Measurements from ENCODE around the gene RAP1GAP2. TPM values are rescaled to one million over a fixed set of nuclear protein-coding genes. Genes with fewer than 3 reads are reported as not detected.

Gene RAP1GAP2
- total RNA-seq, 1 experiment from 2014 or later = 72.8 TPM

DNA sequence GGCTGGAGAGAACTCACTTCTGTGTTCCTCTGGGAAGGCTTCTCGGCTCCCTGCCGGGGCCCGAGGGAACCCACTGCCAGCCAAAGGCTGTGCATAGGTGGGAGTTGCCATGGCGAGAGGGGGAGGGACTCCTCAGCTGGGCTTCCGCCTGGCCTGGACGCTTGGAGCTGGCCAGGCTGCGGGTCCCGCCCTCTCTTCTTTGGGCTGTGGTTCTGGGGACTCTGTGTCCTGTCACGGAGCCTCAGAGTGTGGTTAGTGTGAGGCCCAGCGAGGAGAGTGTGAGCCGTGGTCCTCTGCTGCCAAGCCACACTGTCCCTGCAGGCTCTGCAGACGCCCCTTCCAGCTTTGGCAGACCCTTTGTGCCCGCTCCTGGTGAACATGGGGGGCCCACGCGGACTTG, 144.1 kb downstream of the RAP1GAP2 start (continued):
- TF ChIP-seq ZNF121 (CRISPR knock-in tag; IDR thresholded peaks at IDR 0.05) (no peak), ZNF219 (CRISPR knock-in tag; IDR thresholded peaks at IDR 0.05; ENCODE audit: borderline replicate concordance) (no peak), CBFB (CRISPR knock-in tag; IDR thresholded peaks at IDR 0.05; ENCODE audit: low read depth) (no peak), ZNF263 (CRISPR knock-in tag; IDR thresholded peaks at IDR 0.05; ENCODE audit: low read depth) (no peak), SMAD3 (CRISPR knock-in tag; IDR thresholded peaks at IDR 0.05; ENCODE audit: borderline replicate concordance) (no peak), ZNF232 (CRISPR knock-in tag; IDR thresholded peaks at IDR 0.05) (no peak), GABPB1 (CRISPR knock-in tag; IDR thresholded peaks at IDR 0.05) (no peak)
- TF ChIP-seq, protein P1, sequence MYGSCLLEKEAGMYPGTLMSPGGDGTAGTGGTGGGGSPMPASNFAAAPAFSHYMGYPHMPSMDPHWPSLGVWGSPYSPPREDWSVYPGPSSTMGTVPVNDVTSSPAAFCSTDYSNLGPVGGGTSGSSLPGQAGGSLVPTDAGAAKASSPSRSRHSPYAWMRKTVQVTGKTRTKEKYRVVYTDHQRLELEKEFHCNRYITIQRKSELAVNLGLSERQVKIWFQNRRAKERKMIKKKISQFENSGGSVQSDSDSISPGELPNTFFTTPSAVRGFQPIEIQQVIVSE (CRISPR knock-in tag; IDR thresholded peaks at IDR 0.05; ENCODE audit: borderline replicate concordance) = no peak

DNA sequence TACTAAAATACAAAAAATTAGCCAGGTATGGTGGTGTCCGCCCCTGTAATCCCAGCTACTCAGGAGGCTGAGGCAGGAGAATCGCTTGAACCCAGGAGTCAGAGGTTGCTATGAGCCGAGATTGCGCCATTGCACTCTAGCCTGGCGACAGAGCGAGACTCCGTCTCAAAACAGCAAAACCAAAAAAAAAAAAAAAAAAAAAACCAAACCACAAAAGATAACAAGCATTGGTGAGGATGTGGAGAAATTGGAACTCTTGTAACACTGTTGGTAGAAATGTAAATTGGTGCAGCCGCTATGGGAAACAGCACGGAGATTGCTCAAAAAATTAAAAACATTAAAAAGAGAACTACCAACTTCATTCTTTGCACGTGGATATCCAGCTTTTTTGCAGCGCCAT, 147.7 kb downstream of the RAP1GAP2 start:
- ChIA-PET POLR2A (no interaction called here), CTCF (interaction anchor here (1.0 to 1.2 kb wide), 2 partner anchors 12 to 95 kb away, joined by 3 read pairs; no protein-coding TSS in a partner anchor)
- H3K9me3 Mint-ChIP-seq = no peaks in the 10 kb centered on the region
- no peaks in the 10 kb centered on the region for H3K27me3 Mint-ChIP-seq (ENCODE audit: low read depth)
- peaks cover 10% of the 10 kb centered on the region for H3K4me1 Mint-ChIP-seq
- ATAC-seq (no peak), DNase-seq (ENCODE audit: low spot score) (no peak)
- no peak for TF ChIP-seq ZNF416 (CRISPR knock-in tag; IDR thresholded peaks at IDR 0.05)
- TF ChIP-seq, protein P2, sequence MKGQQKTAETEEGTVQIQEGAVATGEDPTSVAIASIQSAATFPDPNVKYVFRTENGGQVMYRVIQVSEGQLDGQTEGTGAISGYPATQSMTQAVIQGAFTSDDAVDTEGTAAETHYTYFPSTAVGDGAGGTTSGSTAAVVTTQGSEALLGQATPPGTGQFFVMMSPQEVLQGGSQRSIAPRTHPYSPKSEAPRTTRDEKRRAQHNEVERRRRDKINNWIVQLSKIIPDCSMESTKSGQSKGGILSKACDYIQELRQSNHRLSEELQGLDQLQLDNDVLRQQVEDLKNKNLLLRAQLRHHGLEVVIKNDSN (CRISPR knock-in tag; IDR thresholded peaks at IDR 0.05) = no peak
- TF ChIP-seq IRF2 (CRISPR knock-in tag; IDR thresholded peaks at IDR 0.05; ENCODE audit: borderline replicate concordance, low read depth) = no peak
- TF ChIP-seq GABPB1 (CRISPR knock-in tag; IDR thresholded peaks at IDR 0.05) = no peak
- TF ChIP-seq, protein P3, sequence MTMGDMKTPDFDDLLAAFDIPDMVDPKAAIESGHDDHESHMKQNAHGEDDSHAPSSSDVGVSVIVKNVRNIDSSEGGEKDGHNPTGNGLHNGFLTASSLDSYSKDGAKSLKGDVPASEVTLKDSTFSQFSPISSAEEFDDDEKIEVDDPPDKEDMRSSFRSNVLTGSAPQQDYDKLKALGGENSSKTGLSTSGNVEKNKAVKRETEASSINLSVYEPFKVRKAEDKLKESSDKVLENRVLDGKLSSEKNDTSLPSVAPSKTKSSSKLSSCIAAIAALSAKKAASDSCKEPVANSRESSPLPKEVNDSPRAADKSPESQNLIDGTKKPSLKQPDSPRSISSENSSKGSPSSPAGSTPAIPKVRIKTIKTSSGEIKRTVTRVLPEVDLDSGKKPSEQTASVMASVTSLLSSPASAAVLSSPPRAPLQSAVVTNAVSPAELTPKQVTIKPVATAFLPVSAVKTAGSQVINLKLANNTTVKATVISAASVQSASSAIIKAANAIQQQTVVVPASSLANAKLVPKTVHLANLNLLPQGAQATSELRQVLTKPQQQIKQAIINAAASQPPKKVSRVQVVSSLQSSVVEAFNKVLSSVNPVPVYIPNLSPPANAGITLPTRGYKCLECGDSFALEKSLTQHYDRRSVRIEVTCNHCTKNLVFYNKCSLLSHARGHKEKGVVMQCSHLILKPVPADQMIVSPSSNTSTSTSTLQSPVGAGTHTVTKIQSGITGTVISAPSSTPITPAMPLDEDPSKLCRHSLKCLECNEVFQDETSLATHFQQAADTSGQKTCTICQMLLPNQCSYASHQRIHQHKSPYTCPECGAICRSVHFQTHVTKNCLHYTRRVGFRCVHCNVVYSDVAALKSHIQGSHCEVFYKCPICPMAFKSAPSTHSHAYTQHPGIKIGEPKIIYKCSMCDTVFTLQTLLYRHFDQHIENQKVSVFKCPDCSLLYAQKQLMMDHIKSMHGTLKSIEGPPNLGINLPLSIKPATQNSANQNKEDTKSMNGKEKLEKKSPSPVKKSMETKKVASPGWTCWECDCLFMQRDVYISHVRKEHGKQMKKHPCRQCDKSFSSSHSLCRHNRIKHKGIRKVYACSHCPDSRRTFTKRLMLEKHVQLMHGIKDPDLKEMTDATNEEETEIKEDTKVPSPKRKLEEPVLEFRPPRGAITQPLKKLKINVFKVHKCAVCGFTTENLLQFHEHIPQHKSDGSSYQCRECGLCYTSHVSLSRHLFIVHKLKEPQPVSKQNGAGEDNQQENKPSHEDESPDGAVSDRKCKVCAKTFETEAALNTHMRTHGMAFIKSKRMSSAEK (CRISPR knock-in tag; IDR thresholded peaks at IDR 0.05; ENCODE audit: borderline replicate concordance) = no peak
- TF ChIP-seq, protein P4, sequence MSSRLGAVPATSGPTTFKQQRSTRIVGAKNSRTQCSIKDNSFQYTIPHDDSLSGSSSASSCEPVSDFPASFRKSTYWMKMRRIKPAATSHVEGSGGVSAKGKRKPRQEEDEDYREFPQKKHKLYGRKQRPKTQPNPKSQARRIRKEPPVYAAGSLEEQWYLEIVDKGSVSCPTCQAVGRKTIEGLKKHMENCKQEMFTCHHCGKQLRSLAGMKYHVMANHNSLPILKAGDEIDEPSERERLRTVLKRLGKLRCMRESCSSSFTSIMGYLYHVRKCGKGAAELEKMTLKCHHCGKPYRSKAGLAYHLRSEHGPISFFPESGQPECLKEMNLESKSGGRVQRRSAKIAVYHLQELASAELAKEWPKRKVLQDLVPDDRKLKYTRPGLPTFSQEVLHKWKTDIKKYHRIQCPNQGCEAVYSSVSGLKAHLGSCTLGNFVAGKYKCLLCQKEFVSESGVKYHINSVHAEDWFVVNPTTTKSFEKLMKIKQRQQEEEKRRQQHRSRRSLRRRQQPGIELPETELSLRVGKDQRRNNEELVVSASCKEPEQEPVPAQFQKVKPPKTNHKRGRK (CRISPR knock-in tag; IDR thresholded peaks at IDR 0.05; ENCODE audit: borderline replicate concordance) = no peak
- TF ChIP-seq, protein P5, sequence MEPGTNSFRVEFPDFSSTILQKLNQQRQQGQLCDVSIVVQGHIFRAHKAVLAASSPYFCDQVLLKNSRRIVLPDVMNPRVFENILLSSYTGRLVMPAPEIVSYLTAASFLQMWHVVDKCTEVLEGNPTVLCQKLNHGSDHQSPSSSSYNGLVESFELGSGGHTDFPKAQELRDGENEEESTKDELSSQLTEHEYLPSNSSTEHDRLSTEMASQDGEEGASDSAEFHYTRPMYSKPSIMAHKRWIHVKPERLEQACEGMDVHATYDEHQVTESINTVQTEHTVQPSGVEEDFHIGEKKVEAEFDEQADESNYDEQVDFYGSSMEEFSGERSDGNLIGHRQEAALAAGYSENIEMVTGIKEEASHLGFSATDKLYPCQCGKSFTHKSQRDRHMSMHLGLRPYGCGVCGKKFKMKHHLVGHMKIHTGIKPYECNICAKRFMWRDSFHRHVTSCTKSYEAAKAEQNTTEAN (CRISPR knock-in tag; IDR thresholded peaks at IDR 0.05) = no peak
- no peak for TF ChIP-seq FOXJ3 (CRISPR knock-in tag; IDR thresholded peaks at IDR 0.05; ENCODE audit: borderline replicate concordance)
- H3K4me3 Mint-ChIP-seq = no peak overlapping the region
- no peaks in the 10 kb centered on the region for H3K36me3 Mint-ChIP-seq
- H3K27ac Mint-ChIP-seq = no peak overlapping the region

DNA sequence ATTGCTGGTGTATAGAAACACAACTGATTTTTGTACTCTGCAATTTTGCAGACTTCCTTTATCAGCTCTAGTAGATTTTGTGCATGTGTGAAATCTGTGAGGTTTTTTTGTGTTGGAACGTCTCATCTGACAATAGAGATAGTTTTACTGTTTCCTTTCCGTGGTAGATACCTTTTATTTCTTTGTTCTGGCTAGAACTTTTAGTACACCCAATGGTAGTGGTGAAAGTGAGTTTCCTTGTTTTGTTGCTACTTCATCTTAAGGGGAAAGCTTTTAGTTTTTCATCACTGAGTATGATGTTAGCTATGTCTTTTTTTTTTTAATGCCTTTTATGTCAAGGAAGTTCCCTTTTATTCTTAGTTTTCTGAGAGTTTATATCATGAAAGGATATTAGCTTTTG, 149.1 kb downstream of the RAP1GAP2 start:
- TF ChIP-seq IRF2 (CRISPR knock-in tag; IDR thresholded peaks at IDR 0.05; ENCODE audit: borderline replicate concordance, low read depth) = no peak
- TF ChIP-seq, protein P6, sequence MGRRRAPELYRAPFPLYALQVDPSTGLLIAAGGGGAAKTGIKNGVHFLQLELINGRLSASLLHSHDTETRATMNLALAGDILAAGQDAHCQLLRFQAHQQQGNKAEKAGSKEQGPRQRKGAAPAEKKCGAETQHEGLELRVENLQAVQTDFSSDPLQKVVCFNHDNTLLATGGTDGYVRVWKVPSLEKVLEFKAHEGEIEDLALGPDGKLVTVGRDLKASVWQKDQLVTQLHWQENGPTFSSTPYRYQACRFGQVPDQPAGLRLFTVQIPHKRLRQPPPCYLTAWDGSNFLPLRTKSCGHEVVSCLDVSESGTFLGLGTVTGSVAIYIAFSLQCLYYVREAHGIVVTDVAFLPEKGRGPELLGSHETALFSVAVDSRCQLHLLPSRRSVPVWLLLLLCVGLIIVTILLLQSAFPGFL (CRISPR knock-in tag; IDR thresholded peaks at IDR 0.05; ENCODE audit: borderline replicate concordance) = no peak
- no peaks in the 10 kb centered on the region for H3K27me3 Mint-ChIP-seq (ENCODE audit: low read depth)
- no peak overlapping the region for H3K27ac Mint-ChIP-seq
- no peaks in the 10 kb centered on the region for H3K9me3 Mint-ChIP-seq
- peaks cover 2% of the 10 kb centered on the region; the same call in 1 of the 2 replicates for H3K4me1 Mint-ChIP-seq
- ChIA-PET CTCF (interaction anchor here (1.2 kb wide), 1 partner anchor 15 kb away, joined by 3 read pairs; no protein-coding TSS in a partner anchor), POLR2A (no interaction called here)
- no peaks in the 10 kb centered on the region for H3K36me3 Mint-ChIP-seq
- ATAC-seq (no peak), DNase-seq (ENCODE audit: low spot score) (no peak)
- H3K4me3 Mint-ChIP-seq = no peak overlapping the region
